GM12878 (cell line): ENCODE measurements around the gene SETD4. TPM values are rescaled to one million over a fixed set of nuclear protein-coding genes. Genes with fewer than 3 reads are reported as not detected.

Source experiments
- ATAC-seq: fragments of 200-7000 bp; cut with Tn5 transposase; 3 replicates; pipeline ENCODE4 v1.9.1; 2020; ENCODE audit warnings: mild to moderate bottlenecking, moderate library complexity
- BruUV-seq: library from RNA; stranded (reverse); fragments of 400-500 nt; replicated peaks from 2 replicates; lab custom pipeline; 2021; lab: Mats Ljungman, UMichigan
- CTCF ChIA-PET: fragments of 300-600 bp; sonication (Branson Sonifier 250); formaldehyde crosslinking; extraction: SDS; loops from one replicate; lab custom pipeline; 2021; ENCODE audit warnings: inconsistent platforms; lab: Yijun Ruan, JAX
- POLR2A ChIA-PET: fragments of 350-600 bp; formaldehyde crosslinking; extraction: SDS; loops from one replicate; lab custom pipeline; 2021; ENCODE audit warnings: inconsistent platforms; lab: Charles Lee
- RAD21 ChIA-PET: fragments of 300-600 bp; sonication (Branson Sonifier 250); formaldehyde crosslinking; loops from one replicate; lab custom pipeline; 2023; ENCODE audit warnings: antibody characterized with exemption; ENCODE audit not compliant: unreplicated experiment; lab: Charles Lee
- SMC1A ChIA-PET: fragments of 300-600 bp; sonication (Branson Sonifier 250); formaldehyde crosslinking; loops from one replicate; lab custom pipeline; 2023; ENCODE audit not compliant: unreplicated experiment, uncharacterized antibody; lab: Charles Lee
- DNase-seq: peaks from one replicate; pipeline ENCODE4 v3.0.0-alpha.2; 2011; ENCODE audit warnings: low read depth, low spot score
- FAIRE-seq: peaks from 3 replicates; lab custom pipeline; 2011; peaks lifted over from hg19 to GRCh38; lab: Jason Lieb, UNC
- H2AFZ ChIP-seq: 2 replicates; pipeline ENCODE4 v1.6.0; 2011; ENCODE audit warnings: low read depth, low read length, control low read depth; ENCODE audit not compliant: control insufficient read depth
- H3K27ac ChIP-seq: 2 replicates; pipeline ENCODE4 v1.5.1; 2011; ENCODE audit warnings: control low read depth; ENCODE audit not compliant: control insufficient read depth, insufficient read depth
- H3K27me3 ChIP-seq, 2 experiments: replicated peaks in 1 of 2; 2 replicates each; pipeline versions ENCODE4 v1.6.0 to v1.6.1; 2011; ENCODE audit warnings: low read length in 1 of 2; ENCODE audit not compliant: control insufficient read depth in 2 of 2, insufficient read depth in 2 of 2
- H3K36me3 ChIP-seq, 2 experiments: 2 replicates each; pipeline ENCODE4 v1.5.1; 2011; ENCODE audit warnings: low read length in 1 of 2; ENCODE audit not compliant: control insufficient read depth in 2 of 2, insufficient read depth in 2 of 2
- H3K4me1 ChIP-seq: 2 replicates; pipeline ENCODE4 v1.6.1; 2011; ENCODE audit warnings: mild to moderate bottlenecking, low read length, moderate library complexity, mixed read lengths; ENCODE audit not compliant: control insufficient read depth, insufficient read depth
- H3K4me2 ChIP-seq: 2 replicates; pipeline ENCODE4 v1.6.0; 2011; ENCODE audit warnings: control low read depth; ENCODE audit not compliant: control insufficient read depth, insufficient read depth
- H3K4me3 ChIP-seq: fragments of 200-600 bp; sonication (generic); 2 replicates; pipeline ENCODE4 v1.5.1; 2016
- H3K79me2 ChIP-seq: 2 replicates; pipeline ENCODE4 v1.6.0; 2011; ENCODE audit warnings: low read length; ENCODE audit not compliant: control insufficient read depth, insufficient read depth
- H3K9ac ChIP-seq: 2 replicates; pipeline ENCODE4 v1.8.0; 2011; ENCODE audit warnings: low read length, control low read depth, mixed read lengths; ENCODE audit not compliant: control insufficient read depth, insufficient read depth
- H3K9me3 ChIP-seq: replicated peaks from 3 replicates; pipeline ENCODE4 v1.5.1; 2011; ENCODE audit warnings: mild to moderate bottlenecking, low read length; ENCODE audit not compliant: control insufficient read depth, insufficient read depth
- H4K20me1 ChIP-seq: 2 replicates; pipeline ENCODE4 v1.6.0; 2011; ENCODE audit not compliant: control insufficient read depth, insufficient read depth
- BHLHE40 ChIP-seq, 2 experiments: fragments of 450-650 bp in 1 of 2; IDR thresholded peaks; 2 replicates each; pipeline ENCODE4 v1.6.1; 2011 to 2017; ENCODE audit warnings: low read depth in 2 of 2, borderline replicate concordance in 1 of 2, improper control_type of control experiment in 1 of 2, low read length in 1 of 2, mild to moderate bottlenecking in 1 of 2
- CREB1 ChIP-seq: IDR thresholded peaks from 2 replicates; pipeline ENCODE4 v1.6.1; 2012; ENCODE audit warnings: low read depth, mild to moderate bottlenecking, inconsistent platforms
- DPF2 ChIP-seq: fragments of 450-650 bp; IDR thresholded peaks from 2 replicates; pipeline ENCODE4 v1.6.1; 2017; ENCODE audit warnings: mild to moderate bottlenecking
- EP300 ChIP-seq, 2 experiments: fragments of 150-350 bp in 1 of 2; IDR thresholded peaks; 2 replicates each; pipeline ENCODE4 v1.6.1; 2011 to 2012; ENCODE audit warnings: low read depth in 2 of 2, low read length in 2 of 2, borderline replicate concordance in 1 of 2, improper control_type of control experiment in 1 of 2, inconsistent platforms in 1 of 2; ENCODE audit not compliant: control insufficient read depth in 1 of 2
- FOXM1 ChIP-seq: IDR thresholded peaks from 2 replicates; pipeline ENCODE4 v1.6.1; 2012; ENCODE audit warnings: low read depth, mild to moderate bottlenecking, inconsistent platforms, low read length, moderate library complexity
- GABPA ChIP-seq: IDR thresholded peaks from 2 replicates; pipeline ENCODE4 v1.6.1; 2014; ENCODE audit warnings: antibody characterized with exemption, low read depth, mild to moderate bottlenecking, inconsistent platforms
- KLF5 ChIP-seq: fragments of 450-650 bp; IDR thresholded peaks from 2 replicates; pipeline ENCODE4 v1.6.1; 2014; ENCODE audit warnings: mild to moderate bottlenecking; ENCODE audit not compliant: partially characterized antibody
- MYB ChIP-seq: fragments of 150-350 bp; IDR thresholded peaks from 2 replicates; pipeline ENCODE4 v1.6.1; 2014; ENCODE audit warnings: mild to moderate bottlenecking, low read depth, low read length, borderline replicate concordance
- NR2C1 ChIP-seq: fragments of 450-650 bp; IDR thresholded peaks from 2 replicates; pipeline ENCODE4 v1.6.1; 2017; ENCODE audit warnings: antibody characterized with exemption, mild to moderate bottlenecking, moderate library complexity
- POLR2AphosphoS2 ChIP-seq: IDR thresholded peaks from 2 replicates; pipeline ENCODE4 v1.6.1; 2011; ENCODE audit warnings: low read depth, mild to moderate bottlenecking, low read length, improper control_type of control experiment, moderate library complexity
- RAD51 ChIP-seq: fragments of 450-650 bp; IDR thresholded peaks from 2 replicates; pipeline ENCODE4 v1.6.1; 2016; ENCODE audit warnings: moderate library complexity, mild to moderate bottlenecking, inconsistent platforms
- SMARCA5 ChIP-seq: fragments of 450-650 bp; IDR thresholded peaks from 2 replicates; pipeline ENCODE4 v1.6.1; 2017; ENCODE audit warnings: mild to moderate bottlenecking
- SRF ChIP-seq, 2 experiments: IDR thresholded peaks; 2 replicates each; pipeline ENCODE4 v1.6.1; 2011; ENCODE audit warnings: low read depth in 2 of 2, low read length in 2 of 2, mild to moderate bottlenecking in 1 of 2, moderate library complexity in 1 of 2
- STAT1 ChIP-seq: fragments of 450-650 bp; conservative IDR thresholded peaks from 2 replicates; pipeline ENCODE4 v1.6.1; 2014; ENCODE audit warnings: antibody characterized with exemption, mild to moderate bottlenecking
- SUZ12 ChIP-seq: fragments of 200-600 bp; sonication (generic); IDR thresholded peaks from one replicate; pipeline ENCODE4 v1.6.1; 2018; ENCODE audit warnings: antibody characterized with exemption, mild to moderate bottlenecking; ENCODE audit not compliant: unreplicated experiment
- TCF12 ChIP-seq: IDR thresholded peaks from 2 replicates; pipeline ENCODE4 v1.6.1; 2011; ENCODE audit warnings: low read depth, mild to moderate bottlenecking, low read length
- WGBS: methylation state at CpG from one replicate; pipeline ENCODE4 v1.1.6; 2016; ENCODE audit warnings: low lambda C conversion rate; ENCODE audit not compliant: insufficient replicate concordance, insufficient coverage; ENCODE audit errors: missing lambda C conversion rate; 5-methylcytosine and 5-hydroxymethylcytosine counted together
- in situ Hi-C: fragments of 300-500 bp; cut with MboI; formaldehyde crosslinking; loops from 9 replicates; pipeline ENCODE4 v1.14.3; 2018; ENCODE audit warnings: mixed read lengths
- intact Hi-C: fragments of 100-400 bp; cut with micrococcal nuclease; formaldehyde crosslinking; loops from one replicate; pipeline ENCODE4 v1.14.2; 2022; ENCODE audit not compliant: unreplicated experiment
- polyA plus RNA-seq, 11 experiments: library from polyadenylated mRNA; depleted of rRNA in 4 of 11; unstranded in 6 of 11; stranded (reverse) in 5 of 11; fragments of >200 nt; fragmentation: Nextera tagmentation in 4 of 11; fragmentation: Illumina TruSeq in 1 of 11; extraction: Ambion mirVana in 4 of 11; extraction: Trizol in 1 of 11; gene quantifications; 1 replicate in 1 of 11; 2 replicates in 10 of 11; pipeline versions ENCODE4 v1.2.1 to v1.2.3, GENCODE V29; 2011 to 2016; ENCODE audit warnings: inconsistent platforms in 2 of 11, missing spikeins in 2 of 11, low read depth in 1 of 11
- total RNA-seq, 4 experiments: library from RNA; depleted of rRNA in 3 of 4; stranded (reverse); fragments of >200 nt in 3 of 4; fragmentation: Illumina TruSeq in 1 of 4; extraction: Trizol in 1 of 4; gene quantifications; 2 replicates each; pipeline versions ENCODE4 v1.2.1 to v1.2.3, GENCODE V29; 2013 to 2021
- TF ChIP-seq, protein P1 (sequence below): fragments of 450-650 bp; IDR thresholded peaks from 2 replicates; pipeline ENCODE4 v1.6.1; 2018; ENCODE audit warnings: mild to moderate bottlenecking, low read depth, moderate library complexity; ENCODE audit not compliant: partially characterized antibody
- TF ChIP-seq, protein P2 (sequence below): fragments of 450-650 bp; IDR thresholded peaks from 2 replicates; pipeline ENCODE4 v1.6.1; 2017; ENCODE audit warnings: mild to moderate bottlenecking, moderate library complexity

Gene SETD4
- total and polyA plus RNA-seq, 10 of the 15 experiments (the other 5 are each of a cell fraction or from before 2014, with no cell fraction given), result 10.3 to 37.0 (median 18.6) TPM

DNA sequence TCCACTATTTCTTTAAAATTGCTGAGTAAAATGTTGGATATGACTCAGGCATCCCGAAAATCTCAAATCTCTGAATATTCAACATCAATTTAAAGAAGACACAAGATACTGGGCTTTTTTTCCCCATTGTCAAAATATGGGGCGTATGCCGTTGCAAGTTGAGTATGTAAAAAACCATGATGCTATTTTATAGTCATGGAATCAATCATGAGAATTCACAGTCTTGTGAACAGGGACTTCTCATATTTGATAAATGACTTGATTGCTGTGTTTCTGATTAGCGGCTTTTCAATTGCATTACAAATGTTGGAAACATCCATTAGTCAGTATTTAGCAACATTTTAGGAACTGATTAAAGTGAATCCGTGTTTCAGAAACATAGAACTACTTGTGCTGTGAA is 45.3 kb downstream of the SETD4 start (continued):
- TF ChIP-seq FOXM1 (no peak), KLF5 (no peak), SRF (IDR thresholded peaks at IDR 0.05; ENCODE audit: low read depth in 2 of 2, low read length in 2 of 2) (no peak), EP300 (IDR thresholded peaks at IDR 0.05; ENCODE audit: borderline replicate concordance in 1 of 2, control insufficient read depth in 1 of 2, low read depth in 2 of 2, low read length in 2 of 2) (no peak), SMARCA5 (no peak), CREB1 (no peak)
- TF ChIP-seq, protein P1, sequence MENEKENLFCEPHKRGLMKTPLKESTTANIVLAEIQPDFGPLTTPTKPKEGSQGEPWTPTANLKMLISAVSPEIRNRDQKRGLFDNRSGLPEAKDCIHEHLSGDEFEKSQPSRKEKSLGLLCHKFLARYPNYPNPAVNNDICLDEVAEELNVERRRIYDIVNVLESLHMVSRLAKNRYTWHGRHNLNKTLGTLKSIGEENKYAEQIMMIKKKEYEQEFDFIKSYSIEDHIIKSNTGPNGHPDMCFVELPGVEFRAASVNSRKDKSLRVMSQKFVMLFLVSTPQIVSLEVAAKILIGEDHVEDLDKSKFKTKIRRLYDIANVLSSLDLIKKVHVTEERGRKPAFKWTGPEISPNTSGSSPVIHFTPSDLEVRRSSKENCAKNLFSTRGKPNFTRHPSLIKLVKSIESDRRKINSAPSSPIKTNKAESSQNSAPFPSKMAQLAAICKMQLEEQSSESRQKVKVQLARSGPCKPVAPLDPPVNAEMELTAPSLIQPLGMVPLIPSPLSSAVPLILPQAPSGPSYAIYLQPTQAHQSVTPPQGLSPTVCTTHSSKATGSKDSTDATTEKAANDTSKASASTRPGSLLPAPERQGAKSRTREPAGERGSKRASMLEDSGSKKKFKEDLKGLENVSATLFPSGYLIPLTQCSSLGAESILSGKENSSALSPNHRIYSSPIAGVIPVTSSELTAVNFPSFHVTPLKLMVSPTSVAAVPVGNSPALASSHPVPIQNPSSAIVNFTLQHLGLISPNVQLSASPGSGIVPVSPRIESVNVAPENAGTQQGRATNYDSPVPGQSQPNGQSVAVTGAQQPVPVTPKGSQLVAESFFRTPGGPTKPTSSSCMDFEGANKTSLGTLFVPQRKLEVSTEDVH, result no peak

DNA sequence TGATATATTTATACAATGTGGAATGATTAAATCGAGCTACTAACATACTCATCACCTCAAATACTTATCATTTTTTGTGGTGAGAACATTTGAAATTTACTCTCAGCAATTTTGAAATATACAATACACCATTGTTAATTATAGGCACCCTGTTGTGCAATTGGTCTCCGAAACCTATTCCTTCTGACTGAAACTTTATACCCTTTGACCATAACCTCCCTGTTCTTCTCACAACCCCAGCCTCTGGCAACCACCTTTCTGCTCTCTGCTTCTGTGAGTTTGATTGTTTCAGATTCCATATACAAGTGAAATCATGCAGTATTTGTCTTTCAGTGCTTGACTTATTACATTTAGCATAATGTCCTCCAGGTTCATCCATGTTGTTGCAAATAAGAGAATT is 49.5 kb downstream of the SETD4 start:
- RAD21 ChIA-PET, result no interaction called here
- DNase-seq, result no peak
- TF ChIP-seq STAT1 (no peak), NR2C1 (no peak), SUZ12 (no peak), GABPA (no peak), CREB1 (no peak), DPF2 (no peak), POLR2AphosphoS2 (no peak), TCF12 (no peak), BHLHE40 (IDR thresholded peaks at IDR 0.05; ENCODE audit: borderline replicate concordance in 1 of 2, low read depth in 2 of 2, low read length in 1 of 2) (no peak), MYB (no peak), RAD51 (no peak)
- TF ChIP-seq, protein P2, sequence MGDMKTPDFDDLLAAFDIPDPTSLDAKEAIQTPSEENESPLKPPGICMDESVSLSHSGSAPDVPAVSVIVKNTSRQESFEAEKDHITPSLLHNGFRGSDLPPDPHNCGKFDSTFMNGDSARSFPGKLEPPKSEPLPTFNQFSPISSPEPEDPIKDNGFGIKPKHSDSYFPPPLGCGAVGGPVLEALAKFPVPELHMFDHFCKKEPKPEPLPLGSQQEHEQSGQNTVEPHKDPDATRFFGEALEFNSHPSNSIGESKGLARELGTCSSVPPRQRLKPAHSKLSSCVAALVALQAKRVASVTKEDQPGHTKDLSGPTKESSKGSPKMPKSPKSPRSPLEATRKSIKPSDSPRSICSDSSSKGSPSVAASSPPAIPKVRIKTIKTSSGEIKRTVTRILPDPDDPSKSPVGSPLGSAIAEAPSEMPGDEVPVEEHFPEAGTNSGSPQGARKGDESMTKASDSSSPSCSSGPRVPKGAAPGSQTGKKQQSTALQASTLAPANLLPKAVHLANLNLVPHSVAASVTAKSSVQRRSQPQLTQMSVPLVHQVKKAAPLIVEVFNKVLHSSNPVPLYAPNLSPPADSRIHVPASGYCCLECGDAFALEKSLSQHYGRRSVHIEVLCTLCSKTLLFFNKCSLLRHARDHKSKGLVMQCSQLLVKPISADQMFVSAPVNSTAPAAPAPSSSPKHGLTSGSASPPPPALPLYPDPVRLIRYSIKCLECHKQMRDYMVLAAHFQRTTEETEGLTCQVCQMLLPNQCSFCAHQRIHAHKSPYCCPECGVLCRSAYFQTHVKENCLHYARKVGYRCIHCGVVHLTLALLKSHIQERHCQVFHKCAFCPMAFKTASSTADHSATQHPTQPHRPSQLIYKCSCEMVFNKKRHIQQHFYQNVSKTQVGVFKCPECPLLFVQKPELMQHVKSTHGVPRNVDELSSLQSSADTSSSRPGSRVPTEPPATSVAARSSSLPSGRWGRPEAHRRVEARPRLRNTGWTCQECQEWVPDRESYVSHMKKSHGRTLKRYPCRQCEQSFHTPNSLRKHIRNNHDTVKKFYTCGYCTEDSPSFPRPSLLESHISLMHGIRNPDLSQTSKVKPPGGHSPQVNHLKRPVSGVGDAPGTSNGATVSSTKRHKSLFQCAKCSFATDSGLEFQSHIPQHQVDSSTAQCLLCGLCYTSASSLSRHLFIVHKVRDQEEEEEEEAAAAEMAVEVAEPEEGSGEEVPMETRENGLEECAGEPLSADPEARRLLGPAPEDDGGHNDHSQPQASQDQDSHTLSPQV, result no peak
- TF ChIP-seq, all 136 proteins: peak for 0
- ATAC-seq (no peak), FAIRE-seq (no peak)
- Histone ChIP-seq H3K27ac (no peak overlapping the region), H3K27me3 (peaks cover 0 to 2% of the 10 kb centered on the region in 2 experiments; a peak in 2 of 4 replicates), H3K4me1 (no peaks in the 10 kb centered on the region), H2AFZ (no peak overlapping the region), H4K20me1 (no peaks in the 10 kb centered on the region), H3K4me2 (no peak overlapping the region), H3K4me3 (no peak overlapping the region), H3K36me3 (no peaks in the 10 kb centered on the region), H3K79me2 (no peaks in the 10 kb centered on the region), H3K9ac (no peak overlapping the region), H3K9me3 (no peaks in the 10 kb centered on the region)
- ChIA-PET POLR2A (no interaction called here), SMC1A (no interaction called here), CTCF (no interaction called here)
- WGBS, result 10% methylated on average over 2 of the region's 2 CpGs
- no TSS peak for BruUV-seq
- intact Hi-C loops, result no loop called here
- in situ Hi-C loops, result no loop called here
